Esophagus squamous epithelium (tissue), 4 donors: Measurements from ENCODE around the gene MRC2.
"Not testable (repeated sequence)": the region's sequence is repeated elsewhere in the genome, so short reads cannot be mapped to it uniquely, and the experiment has no call there.

ENCODE experiments used
- POLR2A ChIP-seq, 4 donors: fragments of 450-650 bp; IDR thresholded peaks; one replicate each; pipeline ENCODE4 v1.6.1; 2017; ENCODE audit warnings: antibody characterized with exemption in 4 of 4, mild to moderate bottlenecking in 4 of 4, moderate library complexity in 3 of 4
- TF ChIP-seq, protein P1 (sequence below), 6 experiments: fragments of 450-650 bp in 4 of 6; fragments of 200-600 bp in 2 of 6; sonication (generic) in 2 of 6; IDR thresholded peaks; one replicate each; pipeline ENCODE4 v1.5.1; 2016 to 2019; ENCODE audit warnings: antibody characterized with exemption in 6 of 6, mild to moderate bottlenecking in 4 of 6, moderate library complexity in 4 of 6

DNA sequence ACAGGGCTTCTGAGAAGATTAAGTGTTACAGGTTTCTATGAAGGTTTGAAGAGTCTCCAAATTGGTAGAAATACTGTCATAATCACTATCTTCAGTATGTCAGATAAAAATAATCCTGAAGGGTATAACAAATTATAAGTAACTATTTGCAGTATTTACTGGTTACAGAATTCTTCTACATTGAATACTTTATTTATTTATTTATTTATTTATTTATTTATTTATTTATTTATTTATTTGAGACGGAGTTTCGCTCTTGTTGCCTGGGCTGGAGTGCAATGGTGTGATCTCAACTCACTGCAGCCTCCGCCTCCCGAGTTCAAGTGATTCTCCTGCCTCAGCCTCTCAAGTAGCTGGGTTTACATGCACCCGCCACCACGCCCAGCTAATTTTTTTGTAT is 23.7 kb upstream of the MRC2 start:
- TF ChIP-seq, protein P1, sequence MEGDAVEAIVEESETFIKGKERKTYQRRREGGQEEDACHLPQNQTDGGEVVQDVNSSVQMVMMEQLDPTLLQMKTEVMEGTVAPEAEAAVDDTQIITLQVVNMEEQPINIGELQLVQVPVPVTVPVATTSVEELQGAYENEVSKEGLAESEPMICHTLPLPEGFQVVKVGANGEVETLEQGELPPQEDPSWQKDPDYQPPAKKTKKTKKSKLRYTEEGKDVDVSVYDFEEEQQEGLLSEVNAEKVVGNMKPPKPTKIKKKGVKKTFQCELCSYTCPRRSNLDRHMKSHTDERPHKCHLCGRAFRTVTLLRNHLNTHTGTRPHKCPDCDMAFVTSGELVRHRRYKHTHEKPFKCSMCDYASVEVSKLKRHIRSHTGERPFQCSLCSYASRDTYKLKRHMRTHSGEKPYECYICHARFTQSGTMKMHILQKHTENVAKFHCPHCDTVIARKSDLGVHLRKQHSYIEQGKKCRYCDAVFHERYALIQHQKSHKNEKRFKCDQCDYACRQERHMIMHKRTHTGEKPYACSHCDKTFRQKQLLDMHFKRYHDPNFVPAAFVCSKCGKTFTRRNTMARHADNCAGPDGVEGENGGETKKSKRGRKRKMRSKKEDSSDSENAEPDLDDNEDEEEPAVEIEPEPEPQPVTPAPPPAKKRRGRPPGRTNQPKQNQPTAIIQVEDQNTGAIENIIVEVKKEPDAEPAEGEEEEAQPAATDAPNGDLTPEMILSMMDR (IDR thresholded peaks at IDR 0.05), result not testable (repeated sequence)
- TF ChIP-seq POLR2A (IDR thresholded peaks at IDR 0.05), result not testable (repeated sequence)
